Prostate gland (tissue), 2 donors: ENCODE data around the gene FITM2. TPM values are rescaled to one million over a fixed set of nuclear protein-coding genes. Genes with fewer than 3 reads are reported as not detected.

ENCODE experiments used
- DNase-seq: peaks from one replicate; pipeline ENCODE4 v3.0.0-alpha.2; 2019; ENCODE audit warnings: low spot score
- H3K27ac ChIP-seq, 2 donors: fragments of 200-600 bp; sonication (generic); 2 replicates each; pipeline ENCODE4 v1.5.1; 2017 to 2019
- H3K27me3 ChIP-seq: fragments of 200-600 bp; sonication (generic); replicated peaks from 2 replicates; pipeline ENCODE4 v1.5.1; 2019; ENCODE audit not compliant: insufficient read depth
- H3K36me3 ChIP-seq, 2 donors: fragments of 200-600 bp; sonication (generic); 1 replicate in 1 of 2; 2 replicates in 1 of 2; pipeline versions ENCODE4 v1.5.1 to v1.8.1; 2017 to 2019
- H3K4me1 ChIP-seq: fragments of 200-600 bp; sonication (generic); replicated peaks from 2 replicates; pipeline ENCODE4 v1.5.1; 2019
- H3K4me3 ChIP-seq, 2 donors: fragments of 200-600 bp; sonication (generic); 2 replicates each; pipeline ENCODE4 v1.5.1; 2017 to 2019
- H3K9me3 ChIP-seq: fragments of 200-600 bp; sonication (generic); 2 replicates; pipeline ENCODE4 v1.5.1; 2017
- POLR2A ChIP-seq: fragments of 450-650 bp; IDR thresholded peaks from one replicate; pipeline ENCODE4 v1.6.1; 2016; ENCODE audit warnings: antibody characterized with exemption, mild to moderate bottlenecking
- POLR2AphosphoS5 ChIP-seq: sonication (generic); formaldehyde crosslinking; IDR thresholded peaks from one replicate; pipeline ENCODE4 v1.6.1; 2017; ENCODE audit warnings: antibody characterized with exemption
- WGBS: methylation state at CpG from one replicate; pipeline ENCODE4 v1.1.5; 2018; 5-methylcytosine and 5-hydroxymethylcytosine counted together
- intact Hi-C: fragments of 100-400 bp; cut with DNase I; formaldehyde crosslinking; loops from one replicate; pipeline ENCODE4 v1.14.2; 2022
- total RNA-seq, 2 donors: library from RNA; depleted of rRNA; stranded (reverse); fragments of >200 nt; gene quantifications; one replicate each; pipeline ENCODE4 v1.1.0, GENCODE V29; 2016
- TF ChIP-seq, protein P1 (sequence below), 4 experiments: fragments of 200-600 bp in 2 of 4; fragments of 450-650 bp in 2 of 4; sonication (generic) in 2 of 4; IDR thresholded peaks; 1 replicate in 3 of 4; 2 replicates in 1 of 4; pipeline ENCODE4 v1.5.1; 2016 to 2019; ENCODE audit warnings: antibody characterized with exemption in 4 of 4, mild to moderate bottlenecking in 2 of 4, moderate library complexity in 2 of 4

FITM2 gene
- total RNA-seq, 2 donors from 2014 or later = 11.6 to 24.2 TPM

DNA sequence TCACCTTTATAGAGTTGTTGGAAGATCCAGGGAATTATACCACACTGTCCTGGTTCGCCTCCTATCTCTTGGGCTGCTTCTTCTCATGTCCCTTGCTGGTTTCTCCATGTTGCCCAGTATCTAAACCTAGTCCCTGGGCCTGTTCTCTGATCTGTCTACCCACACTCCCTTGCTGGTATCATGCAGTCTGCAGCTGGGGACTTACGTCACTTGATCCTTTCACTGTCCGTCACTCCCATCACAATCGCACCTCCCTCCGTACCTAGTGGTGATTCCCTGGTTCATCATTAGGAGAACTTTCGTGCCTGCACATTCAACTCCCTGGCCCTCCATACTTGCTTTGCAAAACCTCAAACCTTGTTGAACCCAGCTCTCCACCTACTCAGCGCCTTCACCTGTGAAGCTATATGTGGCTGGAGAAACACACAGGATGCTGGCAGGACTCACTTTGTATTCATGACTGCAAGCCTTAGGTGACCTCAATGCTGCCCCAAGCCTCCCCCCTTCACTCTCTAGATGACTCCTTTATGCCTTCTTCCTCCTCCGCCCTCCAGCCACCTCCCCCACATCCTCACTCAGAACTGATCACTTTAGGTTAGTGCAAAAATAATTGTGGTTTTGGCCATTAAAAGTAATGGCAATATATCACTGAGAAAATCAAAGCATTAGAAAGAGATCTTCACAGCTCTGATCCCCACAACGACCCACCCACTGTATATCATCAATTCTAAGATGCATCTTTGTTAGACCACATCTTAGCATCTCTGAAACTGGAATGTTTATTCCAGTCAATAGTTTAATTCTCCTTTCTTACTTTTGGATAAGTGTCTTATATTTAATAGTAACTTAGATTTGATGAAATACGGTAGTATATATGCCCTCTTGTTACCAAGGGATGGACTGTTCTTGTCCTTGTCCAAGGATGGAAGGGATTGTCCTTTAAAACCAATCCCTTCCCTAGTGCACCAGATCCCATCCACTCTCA is 37.5 kb downstream of the FITM2 start:
- Histone ChIP-seq H3K27ac (no peak overlapping the region), H3K4me1 (no peaks in the 10 kb centered on the region), H3K4me3 (no peak overlapping the region), H3K27me3 (no peaks in the 10 kb centered on the region), H3K9me3 (no peaks in the 10 kb centered on the region), H3K36me3 (no peaks in the 10 kb centered on the region)
- 92% methylated on average over 10 of the region's 10 CpGs for WGBS
- DNase-seq = no peak
- TF ChIP-seq POLR2A = no peak
- TF ChIP-seq, protein P1, sequence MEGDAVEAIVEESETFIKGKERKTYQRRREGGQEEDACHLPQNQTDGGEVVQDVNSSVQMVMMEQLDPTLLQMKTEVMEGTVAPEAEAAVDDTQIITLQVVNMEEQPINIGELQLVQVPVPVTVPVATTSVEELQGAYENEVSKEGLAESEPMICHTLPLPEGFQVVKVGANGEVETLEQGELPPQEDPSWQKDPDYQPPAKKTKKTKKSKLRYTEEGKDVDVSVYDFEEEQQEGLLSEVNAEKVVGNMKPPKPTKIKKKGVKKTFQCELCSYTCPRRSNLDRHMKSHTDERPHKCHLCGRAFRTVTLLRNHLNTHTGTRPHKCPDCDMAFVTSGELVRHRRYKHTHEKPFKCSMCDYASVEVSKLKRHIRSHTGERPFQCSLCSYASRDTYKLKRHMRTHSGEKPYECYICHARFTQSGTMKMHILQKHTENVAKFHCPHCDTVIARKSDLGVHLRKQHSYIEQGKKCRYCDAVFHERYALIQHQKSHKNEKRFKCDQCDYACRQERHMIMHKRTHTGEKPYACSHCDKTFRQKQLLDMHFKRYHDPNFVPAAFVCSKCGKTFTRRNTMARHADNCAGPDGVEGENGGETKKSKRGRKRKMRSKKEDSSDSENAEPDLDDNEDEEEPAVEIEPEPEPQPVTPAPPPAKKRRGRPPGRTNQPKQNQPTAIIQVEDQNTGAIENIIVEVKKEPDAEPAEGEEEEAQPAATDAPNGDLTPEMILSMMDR (IDR thresholded peaks at IDR 0.05) = no peak
- TF ChIP-seq POLR2AphosphoS5 = no peak
- intact Hi-C loops = no loop called here

DNA sequence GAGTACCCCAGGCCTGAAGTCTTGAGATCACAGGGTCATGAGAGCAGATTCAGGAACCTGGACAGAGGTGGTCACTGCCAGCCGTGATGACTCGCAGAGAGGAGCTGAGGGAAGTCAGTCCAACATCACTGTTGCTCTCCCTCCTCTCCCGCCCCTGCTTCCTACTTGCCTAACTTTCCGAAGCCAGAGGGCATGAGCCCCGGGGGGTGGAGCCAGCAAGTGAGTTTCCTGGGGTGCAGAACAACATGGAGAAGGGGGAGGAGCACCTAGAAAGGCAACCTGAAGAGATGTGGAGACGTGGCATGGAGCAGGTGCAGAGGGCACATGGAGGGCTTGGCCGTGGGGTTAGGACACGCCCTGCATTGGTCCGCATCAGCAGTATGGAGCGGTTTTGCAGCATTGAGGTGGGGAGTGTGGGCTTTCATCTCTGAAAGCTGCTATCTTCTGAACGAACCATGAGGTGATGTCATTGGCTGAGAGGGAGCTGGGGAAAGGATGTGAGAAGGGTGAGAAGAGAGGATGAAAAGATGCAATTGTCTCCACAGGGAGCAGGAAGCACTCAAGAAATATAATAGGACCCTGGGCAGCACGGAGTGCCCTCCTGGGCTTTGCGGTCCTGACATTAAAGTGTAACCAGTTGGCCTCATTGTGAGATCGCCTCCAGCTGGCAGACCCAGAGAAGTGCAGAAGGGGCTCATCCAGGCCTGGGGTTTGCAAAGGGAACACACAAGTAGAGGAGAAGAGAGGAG is 38.9 kb downstream of the FITM2 start:
- 67% methylated on average over 14 of the region's 14 CpGs for WGBS
- TF ChIP-seq POLR2AphosphoS5 = no peak
- TF ChIP-seq POLR2A = no peak
- TF ChIP-seq, protein P1 (IDR thresholded peaks at IDR 0.05) = no peak
- intact Hi-C loops = no loop called here

GRCh38 chr20:44268802-44269201 is 42.2 kb downstream of the FITM2 start:
- no peaks in the 10 kb centered on the region for H3K27me3 ChIP-seq
- 93% methylated on average over 5 of the region's 5 CpGs for WGBS
- intact Hi-C loops = no loop called here
- H3K4me1 ChIP-seq = no peaks in the 10 kb centered on the region
- TF ChIP-seq POLR2A (no peak), POLR2AphosphoS5 (no peak)
- TF ChIP-seq, protein P1 (IDR thresholded peaks at IDR 0.05) = no peak
- H3K36me3 ChIP-seq = no peaks in the 10 kb centered on the region
- H3K9me3 ChIP-seq = no peaks in the 10 kb centered on the region
- no peak overlapping the region for H3K4me3 ChIP-seq
- DNase-seq = no peak
- H3K27ac ChIP-seq = no peak overlapping the region

More for the DNA sequence above, 38.9 kb downstream of the FITM2 start:
- DNase-seq = no peak
- no peak overlapping the region for H3K4me3 ChIP-seq
- H3K9me3 ChIP-seq = no peaks in the 10 kb centered on the region
- H3K36me3 ChIP-seq = no peaks in the 10 kb centered on the region
- H3K27me3 ChIP-seq = no peaks in the 10 kb centered on the region
- no peak overlapping the region for H3K27ac ChIP-seq
- H3K4me1 ChIP-seq = no peaks in the 10 kb centered on the region

DNA sequence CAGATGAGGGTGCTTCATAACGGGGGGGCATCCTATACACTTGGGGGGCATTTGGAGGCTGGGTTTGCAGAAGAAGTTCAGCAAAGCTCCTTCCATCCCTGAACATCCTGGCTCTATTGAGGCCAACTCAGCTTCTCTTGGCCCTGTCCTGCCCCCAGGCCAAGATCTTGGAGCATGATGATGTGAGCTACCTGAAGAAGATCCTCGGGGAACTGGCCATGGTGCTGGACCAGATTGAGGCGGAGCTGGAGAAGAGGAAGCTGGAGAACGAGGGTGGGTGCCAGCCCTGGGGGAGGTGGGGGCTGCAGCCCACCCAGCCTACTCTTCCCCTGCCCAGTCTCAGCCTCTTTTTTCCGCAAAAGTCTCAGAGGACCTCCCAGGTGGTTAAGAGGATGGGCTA is 46.7 kb downstream of the FITM2 start:
- DNase-seq = no peak
- intact Hi-C loops = no loop called here
- Histone ChIP-seq H3K27ac (no peak overlapping the region), H3K27me3 (no peaks in the 10 kb centered on the region), H3K9me3 (no peaks in the 10 kb centered on the region), H3K36me3 (no peaks in the 10 kb centered on the region), H3K4me3 (no peak overlapping the region), H3K4me1 (no peaks in the 10 kb centered on the region)
- no peak for TF ChIP-seq POLR2AphosphoS5
- TF ChIP-seq, protein P1 (IDR thresholded peaks at IDR 0.05) = no peak
- TF ChIP-seq POLR2A = no peak
- WGBS = 58% methylated on average over 5 of the region's 5 CpGs
